GM20431 (cell line): ENCODE data around the gene KDM4B.
"Not testable (repeated sequence)": the region's sequence is repeated elsewhere in the genome, so short reads cannot be mapped to it uniquely, and the experiment has no call there.

Experiments
- in situ Hi-C: fragments of 300-500 bp; cut with MseI, MboI; formaldehyde crosslinking; loops from one replicate; pipeline ENCODE4 v1.15.0; 2020; ENCODE audit warnings: low sequenced_read_pairs; ENCODE audit not compliant: unreplicated experiment

KDM4B gene

GRCh38 chr19:5006821-5007220 is 37.9 kb downstream of the KDM4B start:
- in situ Hi-C loops: no loop called here

- in situ Hi-C loops: no loop called here
These were observed 42.7 kb downstream of the KDM4B start for GRCh38 chr19:5011476-5012238.

DNA sequence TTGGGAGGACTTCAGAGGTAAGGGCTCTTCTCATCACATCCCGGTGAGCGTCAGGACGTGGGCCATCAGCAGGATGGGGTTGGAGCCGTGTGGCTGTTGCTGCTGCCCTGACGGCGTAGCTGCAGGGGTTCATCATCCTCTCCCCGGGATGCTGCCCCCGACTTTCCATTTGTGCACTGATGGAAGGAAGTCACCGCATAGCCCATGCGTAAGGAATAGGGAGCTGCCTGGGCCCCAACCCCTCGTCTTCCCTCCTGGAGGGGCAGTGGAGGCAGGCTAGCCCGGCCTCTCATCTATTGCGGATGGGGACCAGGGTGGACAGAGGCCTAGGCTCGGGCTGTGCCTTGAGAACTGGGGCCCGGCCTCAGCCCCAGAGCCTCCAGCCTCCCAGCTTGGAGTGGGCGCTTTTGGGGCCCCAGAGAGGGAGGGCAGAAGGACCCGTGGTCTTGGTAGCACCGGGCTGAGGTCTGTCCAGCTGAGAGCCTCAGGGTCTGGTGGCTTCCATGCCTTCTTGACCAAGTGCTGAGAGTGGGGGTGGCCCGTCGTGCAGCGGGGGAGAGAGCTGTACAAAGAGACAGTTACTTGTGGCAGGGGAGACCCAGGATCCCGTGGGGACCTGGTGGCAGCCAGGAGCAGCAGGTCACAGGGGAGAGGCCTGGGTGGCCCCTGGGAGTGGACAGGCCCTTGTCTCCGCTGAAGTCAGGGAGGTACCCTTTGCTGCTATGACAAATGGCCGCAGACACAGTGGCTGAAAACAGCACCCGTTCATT is 44.0 kb downstream of the KDM4B start:
- in situ Hi-C loops: no loop called here

DNA sequence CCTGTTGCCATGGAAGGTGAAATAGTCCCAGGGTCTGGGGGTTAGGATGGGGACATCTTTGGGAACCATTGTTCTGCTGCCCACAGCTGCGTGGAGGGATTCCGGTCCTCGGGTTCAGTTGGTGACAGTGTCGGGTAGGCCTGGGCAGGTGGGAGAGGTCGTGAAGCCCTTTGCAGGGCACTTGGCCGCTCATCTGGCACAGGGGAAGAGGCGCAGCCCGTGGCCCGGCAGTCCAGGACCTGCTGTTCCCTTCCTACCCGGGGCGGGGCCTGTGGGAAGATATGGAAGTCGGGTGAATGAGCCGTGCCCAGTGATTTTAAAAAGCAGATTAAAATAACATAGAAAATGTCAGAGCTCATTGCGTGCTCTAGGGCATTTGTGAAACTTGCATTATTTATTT is 44.8 kb downstream of the KDM4B start:
- in situ Hi-C loops: no loop called here

- in situ Hi-C loops: no loop called here
These were observed 46.0 kb downstream of the KDM4B start for GRCh38 chr19:5014941-5015340.

- in situ Hi-C loops: no loop called here
These were observed 47.4 kb downstream of the KDM4B start for GRCh38 chr19:5016268-5016667.

GRCh38 chr19:5016781-5017180 is 47.9 kb downstream of the KDM4B start:
- in situ Hi-C loops: no loop called here

GRCh38 chr19:5017235-5017634 is 48.3 kb downstream of the KDM4B start:
- in situ Hi-C loops: no loop called here

DNA sequence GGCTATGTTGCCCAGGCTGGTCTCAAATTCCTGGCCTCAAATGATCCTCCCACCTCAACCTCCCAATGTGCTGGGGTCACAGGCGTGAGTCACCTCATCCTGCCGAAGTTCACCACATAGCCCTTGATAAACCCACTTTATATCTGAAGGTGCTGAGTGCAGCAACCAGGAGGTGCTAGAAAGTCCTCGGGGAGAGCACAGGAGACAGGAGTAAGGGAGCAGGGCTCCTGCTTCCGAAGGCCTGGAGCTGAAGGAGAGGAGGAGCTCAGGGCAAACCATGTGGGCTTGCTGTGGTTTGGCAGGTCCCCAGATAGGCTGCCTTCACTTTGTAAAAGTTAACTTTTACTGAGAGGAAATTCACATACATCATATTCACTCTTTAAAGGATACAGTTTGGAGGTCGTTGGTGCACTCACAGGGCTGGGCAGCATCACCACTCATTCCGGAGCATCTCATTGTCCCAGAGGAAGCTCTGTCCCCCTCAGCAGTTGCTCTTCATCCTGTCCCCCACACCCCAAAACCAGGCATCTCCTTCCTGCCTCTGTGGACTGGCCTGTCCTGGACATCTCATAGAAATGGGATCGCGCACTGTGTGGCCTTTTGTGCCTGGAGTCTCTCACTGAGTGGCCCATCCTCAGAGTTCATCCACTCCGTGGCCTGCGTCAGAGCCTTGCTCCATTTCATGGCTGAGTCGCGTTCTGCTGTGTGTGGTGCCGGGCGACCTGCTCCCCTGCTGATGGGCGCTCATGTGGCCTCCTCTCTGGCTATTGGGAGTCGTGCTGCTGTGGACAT is 49.5 kb downstream of the KDM4B start:
- in situ Hi-C loops: no loop called here

GRCh38 chr19:5020368-5020767 is 51.5 kb downstream of the KDM4B start:
- in situ Hi-C loops: no loop called here

DNA sequence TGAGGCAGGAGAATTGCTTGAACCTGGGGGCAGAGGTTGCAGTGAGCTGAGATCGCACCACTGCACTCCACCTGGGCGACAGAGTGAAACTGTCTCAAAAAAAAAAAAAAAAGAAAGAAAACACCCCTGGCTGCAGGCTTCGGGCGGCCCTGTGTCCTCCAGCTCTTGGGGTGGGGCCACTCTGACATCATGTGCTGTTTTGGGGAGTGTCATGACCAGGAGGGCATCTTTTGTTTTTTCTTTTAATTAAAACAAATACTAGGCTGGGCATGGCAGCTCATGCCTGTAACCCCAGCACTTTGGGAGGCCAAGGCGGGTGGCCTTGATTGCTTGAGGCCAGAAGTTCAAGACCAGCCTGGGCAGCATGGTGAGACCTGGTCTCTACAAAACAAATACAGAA is 52.1 kb downstream of the KDM4B start:
- in situ Hi-C loops: no loop called here

- in situ Hi-C loops: no loop called here
These were observed 53.4 kb downstream of the KDM4B start for GRCh38 chr19:5022066-5022860.

DNA sequence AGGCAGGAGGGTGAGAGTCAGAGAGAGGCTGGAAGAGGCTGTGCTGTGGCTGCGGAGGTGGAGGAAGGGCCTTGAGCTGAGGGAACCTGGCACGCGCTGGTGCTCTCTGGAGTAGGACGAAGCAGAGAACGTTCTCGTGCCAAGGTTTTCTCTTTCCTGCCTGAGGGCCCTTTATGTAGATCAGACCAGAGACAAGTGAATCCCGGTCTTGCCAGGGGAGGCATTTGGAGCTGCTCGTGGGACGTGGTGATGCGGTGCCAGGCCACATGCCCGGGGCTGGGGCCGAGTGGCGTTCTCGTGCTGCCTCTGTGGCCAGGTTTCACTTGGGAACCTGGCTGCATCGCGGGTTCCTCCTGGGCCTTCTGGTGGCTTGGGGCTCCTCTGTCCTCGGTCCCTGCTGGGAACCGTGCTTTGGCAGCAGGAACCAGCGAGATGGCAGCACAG is 54.2 kb downstream of the KDM4B start:
- in situ Hi-C loops: no loop called here

- in situ Hi-C loops: no loop called here
These were observed 55.4 kb downstream of the KDM4B start for GRCh38 chr19:5024282-5024681.

DNA sequence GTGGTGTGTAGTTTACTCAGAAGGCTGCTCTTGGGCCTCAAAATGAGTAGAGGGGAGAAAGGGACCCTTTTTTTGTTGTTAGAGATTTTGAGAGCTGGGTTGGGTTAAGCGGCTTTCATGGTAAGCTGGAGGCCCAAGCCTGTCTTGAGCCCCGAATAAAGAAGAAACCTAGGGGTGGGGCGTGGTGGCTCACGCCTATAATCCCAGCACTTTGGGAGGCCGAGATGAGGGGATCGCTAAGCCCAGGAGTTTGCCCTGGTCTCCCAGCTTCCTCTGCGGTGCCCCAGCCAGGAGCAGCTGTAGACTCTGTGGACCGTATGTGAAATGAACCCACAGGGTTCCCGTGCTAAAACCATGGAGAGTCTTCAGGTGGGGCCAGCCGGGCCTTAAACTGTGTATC is 56.1 kb downstream of the KDM4B start:
- in situ Hi-C loops: no loop called here

GRCh38 chr19:5026706-5027273 is 57.9 kb downstream of the KDM4B start:
- in situ Hi-C loops: no loop called here

DNA sequence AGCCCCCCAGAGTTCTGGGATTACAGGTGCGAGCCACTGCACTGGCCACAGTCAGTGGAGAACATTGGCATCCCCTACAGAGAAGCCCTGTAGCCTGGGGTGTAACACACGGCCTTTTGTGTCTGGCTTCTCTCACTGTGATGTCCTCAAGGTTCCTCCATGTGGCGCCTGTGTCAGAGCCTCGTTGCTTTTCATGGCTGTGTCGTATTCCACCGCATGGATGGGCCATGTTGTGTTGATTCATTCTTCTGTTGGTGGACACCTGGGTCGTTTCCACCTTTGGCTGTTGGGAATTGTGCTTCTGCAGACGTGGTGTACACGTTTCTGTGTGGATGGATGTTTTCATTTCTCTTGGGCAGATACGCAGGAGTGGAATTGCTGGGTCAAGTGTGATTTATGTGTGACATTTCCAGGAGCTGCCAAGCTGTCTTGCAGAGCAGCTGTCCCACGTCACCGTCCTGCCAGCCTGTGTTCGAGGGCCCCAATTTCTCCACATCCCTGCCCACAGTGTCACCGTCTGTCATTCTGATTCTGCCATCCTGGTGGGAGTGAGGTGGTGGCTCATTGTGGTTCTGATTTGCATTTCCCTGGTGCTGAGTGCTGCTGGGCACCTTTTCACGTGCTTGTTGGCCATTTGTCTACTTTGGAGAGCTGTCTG is 59.4 kb downstream of the KDM4B start:
- in situ Hi-C loops: no loop called here

GRCh38 chr19:5029596-5029995 is 60.7 kb downstream of the KDM4B start:
- in situ Hi-C loops: not testable (repeated sequence)
